A549 treated with CORT108297 at 1 μM for 4 hours (cell line): ENCODE results near the gene SRSF4. TPM values are rescaled to one million over a fixed set of nuclear protein-coding genes. Genes with fewer than 3 reads are reported as not detected.

Experiments used
- total RNA-seq: library from RNA; stranded (reverse); fragments of 200-300 nt; extraction: Qiagen RNA extraction; gene quantifications from 5 replicates; pipeline ENCODE4 v1.2.3, GENCODE V29; 2022

The SRSF4 gene
- 42.9 to 50.4 TPM (median 45.9 TPM) in 5 replicates for total RNA-seq

GRCh38 chr1:29181413-29182225 lies at the start of gene SRSF4:
SRSF4 (minus strand) TSS chr1:29181900; CDS start chr1:29181752, 148 bp downstream.

GRCh38 chr1:29230553-29231378 lies 49.1 kb upstream of the SRSF4 start, which contains the start of gene MECR:
MECR (minus strand) TSS chr1:29230934; CDS start chr1:29230906, 28 bp downstream.

GRCh38 chr1:29123887-29124365 lies 57.8 kb downstream of the SRSF4 start, which contains the start of gene TMEM200B:
TMEM200B (minus strand) TSS chr1:29123903; CDS start chr1:29121828, 2,075 bp downstream.

Other genes starting within 250 kb of the SRSF4 start
- gene TMEM200B, start 58.0 kb downstream of the SRSF4 start, total RNA-seq: 0.05 to 0.16 TPM (median 0.12 TPM) in 5 replicates
- gene MECR, start 49.0 kb upstream of the SRSF4 start, total RNA-seq: 19.2 to 23.2 TPM (median 20.7 TPM) in 5 replicates
- 6.0 to 8.9 TPM (median 7.0 TPM) in 5 replicates for gene PTPRU, start 54.6 kb upstream of the SRSF4 start, total RNA-seq